ENCODE data around the gene TTLL10.

Gene TTLL10

DNA sequence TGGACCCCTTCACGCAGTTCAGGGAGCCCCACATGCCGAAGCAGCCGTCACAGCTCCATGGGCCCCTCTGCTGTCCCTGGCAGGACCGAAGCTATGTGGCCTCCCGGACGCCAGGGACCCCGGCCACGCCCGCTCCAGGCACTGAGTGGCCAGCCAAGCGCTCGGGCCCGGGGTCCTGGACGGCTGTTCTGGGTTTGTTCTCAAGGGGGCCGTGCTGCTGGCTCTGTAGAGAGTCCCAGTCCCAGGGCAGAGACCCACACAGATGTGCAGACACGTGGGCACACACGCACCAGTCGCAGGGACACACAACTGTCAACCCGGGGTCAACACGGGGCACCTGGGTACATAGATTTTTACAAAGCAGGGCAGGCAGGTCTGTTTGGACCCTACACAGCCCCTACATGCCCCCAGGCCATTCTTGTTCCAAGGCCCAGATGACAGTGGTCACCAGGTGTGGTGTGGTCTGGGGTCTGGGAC lies 65.1 kb downstream of the TTLL10 start:
- no peak for DNase-seq

DNA sequence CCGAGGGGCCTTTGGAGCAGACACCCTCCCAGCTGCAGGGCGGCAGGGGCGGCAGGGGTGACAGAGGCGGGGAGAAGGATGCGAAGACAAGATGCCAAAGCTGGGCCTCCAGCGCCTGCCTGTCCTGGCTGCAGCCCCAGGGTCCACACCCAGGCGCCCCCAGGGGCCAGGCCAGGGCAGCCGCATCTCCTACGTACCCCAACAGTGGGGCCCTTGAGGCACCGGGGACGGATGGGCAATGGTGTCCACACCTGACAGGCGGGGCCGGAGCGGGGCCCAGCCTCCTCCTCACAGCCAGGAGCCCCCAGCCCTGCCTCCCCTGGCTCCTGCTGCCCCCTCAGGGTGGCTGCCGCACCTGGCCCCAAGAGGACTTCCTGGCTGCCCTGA lies 65.5 kb downstream of the TTLL10 start:
- no peak for DNase-seq

DNA sequence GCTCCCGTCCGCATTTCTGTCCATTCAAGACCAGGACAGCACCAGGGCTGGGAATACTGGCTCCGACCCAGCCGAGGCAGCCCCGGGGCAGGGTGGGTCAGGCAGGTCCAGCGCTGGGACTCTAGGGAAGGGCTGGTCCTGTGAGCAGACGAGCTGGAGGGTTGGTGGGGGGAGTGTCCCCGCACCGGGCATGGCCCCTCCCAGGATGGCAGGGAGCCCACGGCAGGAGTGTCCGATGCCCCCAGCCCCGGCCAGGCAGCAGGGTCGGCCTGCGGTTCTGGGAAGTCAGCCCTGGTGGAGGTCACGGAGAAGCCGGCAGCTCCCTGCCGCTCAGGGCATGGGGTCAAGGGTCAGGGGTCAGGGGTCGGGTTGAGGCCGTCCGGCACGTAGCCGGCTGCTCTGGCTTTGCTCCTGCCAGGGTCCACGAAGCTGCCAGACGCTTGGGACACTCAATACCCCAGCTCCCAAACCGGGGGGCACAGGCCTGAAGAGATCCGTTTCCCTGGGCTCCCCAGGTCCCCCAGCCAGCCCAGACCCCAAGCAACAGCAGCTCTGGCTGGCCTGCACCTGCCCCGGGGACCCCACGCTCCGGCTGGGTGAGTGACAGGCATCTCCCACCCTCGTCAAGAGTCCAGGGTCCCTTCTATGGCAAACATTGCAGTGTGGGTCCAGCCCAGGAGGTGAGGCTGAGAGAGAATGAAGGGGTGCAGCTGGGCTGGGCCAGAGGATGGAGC lies 66.1 kb downstream of the TTLL10 start:
- DNase-seq, result peak; percentile 81

DNA sequence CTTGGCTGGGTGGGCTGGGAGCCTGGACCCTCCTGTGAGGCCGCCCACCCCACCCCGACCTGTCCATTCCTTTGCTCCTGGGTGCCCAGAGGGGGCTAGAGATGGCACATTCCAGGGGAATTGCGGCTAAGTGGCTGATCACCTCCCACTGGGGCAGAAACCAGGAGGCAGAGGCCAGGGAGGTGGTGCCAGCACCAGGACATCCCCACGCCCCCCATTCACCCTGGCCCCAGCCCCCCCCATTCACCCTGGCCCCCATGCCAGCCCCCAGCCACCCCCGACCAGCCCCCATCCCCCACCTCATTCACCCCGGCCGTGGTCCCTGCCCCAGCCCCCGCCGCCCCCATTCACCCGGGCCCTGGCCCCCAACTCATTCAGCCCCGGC lies 66.7 kb downstream of the TTLL10 start:
- DNase-seq, result no peak

DNA sequence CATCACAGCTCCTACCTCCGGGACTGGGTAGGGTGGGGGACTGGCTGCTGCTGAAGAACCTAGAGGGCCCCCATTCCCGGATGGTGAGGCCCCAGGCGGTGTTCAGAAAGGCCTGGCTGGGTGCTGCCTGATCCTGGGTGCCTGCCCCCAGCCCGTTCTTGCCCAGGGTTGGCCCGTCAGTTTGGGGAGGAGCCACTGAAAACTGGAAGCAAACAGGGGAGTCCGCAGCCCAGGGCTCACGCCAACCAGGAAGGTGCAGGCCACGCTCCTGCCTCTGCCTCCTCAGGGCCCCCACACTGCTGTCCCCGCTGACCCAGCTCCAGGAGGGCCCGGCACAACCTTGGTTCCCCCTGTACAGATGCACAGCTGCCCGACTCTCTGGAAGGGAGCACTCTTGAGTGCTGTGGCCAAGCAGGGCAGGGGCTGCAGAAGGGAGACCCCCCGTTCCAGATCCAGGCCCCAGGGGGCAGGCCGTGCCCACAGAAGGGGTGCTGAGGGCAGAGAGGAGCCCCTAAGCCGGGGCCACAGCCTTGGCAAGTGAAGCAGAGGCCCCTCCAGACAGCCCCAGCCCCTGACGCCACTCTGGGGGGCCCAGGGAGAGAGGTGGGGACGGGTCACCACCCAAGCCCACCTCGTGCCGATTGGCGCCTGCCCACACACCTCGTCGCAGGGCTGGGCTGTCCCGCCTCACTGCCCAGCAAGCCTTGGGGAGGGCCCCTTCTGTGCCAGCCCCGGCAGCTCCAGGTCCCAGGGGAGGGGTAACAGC lies 67.3 kb downstream of the TTLL10 start:
- no peak for DNase-seq

DNA sequence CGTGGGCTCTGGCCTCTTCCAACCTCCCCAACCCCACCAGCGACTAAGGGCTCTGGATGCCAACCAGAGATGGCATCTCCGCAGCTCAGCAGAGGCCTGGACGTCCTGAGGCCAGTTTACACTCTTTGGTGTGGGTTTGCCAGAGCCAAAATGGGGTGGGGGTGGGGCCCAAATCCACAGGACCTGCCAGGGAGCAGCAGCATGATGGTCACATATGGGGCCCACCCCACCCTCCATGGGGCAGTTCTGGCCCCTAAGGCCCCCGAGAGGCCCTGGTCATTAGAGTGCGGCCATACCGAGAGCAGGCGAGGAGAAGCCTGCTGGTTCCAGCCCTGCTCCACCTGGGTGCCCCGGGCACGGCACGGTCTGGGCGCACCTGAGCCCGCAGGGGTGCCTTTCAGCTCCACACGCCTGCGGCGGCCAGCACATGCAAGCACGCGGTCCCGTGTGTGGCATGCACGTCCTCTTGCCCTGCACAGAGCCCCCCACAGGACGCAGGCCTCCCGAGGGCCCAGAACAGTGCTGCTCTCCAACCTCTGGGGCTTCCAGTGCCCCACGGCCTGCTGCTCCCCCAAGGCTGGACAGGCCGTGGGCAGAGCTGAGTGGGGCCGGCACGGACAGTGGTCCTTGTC lies 68.0 kb downstream of the TTLL10 start:
- DNase-seq, result no peak

DNA sequence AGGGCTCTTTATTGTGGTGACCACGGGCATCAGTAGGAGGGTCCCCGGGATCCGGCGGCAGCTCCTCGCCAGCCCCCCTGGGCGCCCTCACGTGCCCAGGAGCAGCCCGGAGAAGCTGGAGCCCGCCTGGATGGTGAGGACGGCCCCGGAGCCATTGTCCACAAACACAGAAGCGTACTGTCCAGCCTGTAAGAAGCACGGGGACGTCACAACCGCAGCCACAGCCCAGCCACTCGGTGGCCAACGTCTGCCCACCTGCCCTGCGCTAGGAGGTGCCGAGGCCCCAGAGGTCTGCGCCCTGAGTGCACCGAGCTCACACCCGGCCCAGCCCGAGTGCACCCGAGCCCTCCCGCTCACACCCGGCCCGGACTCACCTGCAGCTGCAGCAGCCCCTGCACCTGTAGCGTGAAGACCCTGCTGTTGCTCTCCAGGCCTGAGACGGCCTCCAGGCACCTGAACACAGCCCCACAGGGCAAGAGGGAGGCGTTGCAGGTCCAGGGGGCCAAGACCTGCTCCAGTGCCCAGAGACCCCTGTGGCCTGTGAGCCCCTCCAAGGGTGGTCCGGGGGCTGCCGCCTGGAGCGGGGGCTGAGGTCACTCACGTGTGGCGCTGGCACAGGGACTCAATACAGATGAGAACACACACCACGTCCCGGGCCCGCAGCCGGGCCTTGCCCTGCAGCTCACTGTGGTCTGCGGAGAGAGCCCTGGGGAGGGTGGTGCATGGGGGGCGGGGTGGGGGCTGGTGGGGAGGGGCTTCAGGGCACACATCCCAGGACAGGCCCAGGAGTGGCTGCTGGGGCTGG lies 69.0 kb downstream of the TTLL10 start:
- DNase-seq, result no peak

DNA sequence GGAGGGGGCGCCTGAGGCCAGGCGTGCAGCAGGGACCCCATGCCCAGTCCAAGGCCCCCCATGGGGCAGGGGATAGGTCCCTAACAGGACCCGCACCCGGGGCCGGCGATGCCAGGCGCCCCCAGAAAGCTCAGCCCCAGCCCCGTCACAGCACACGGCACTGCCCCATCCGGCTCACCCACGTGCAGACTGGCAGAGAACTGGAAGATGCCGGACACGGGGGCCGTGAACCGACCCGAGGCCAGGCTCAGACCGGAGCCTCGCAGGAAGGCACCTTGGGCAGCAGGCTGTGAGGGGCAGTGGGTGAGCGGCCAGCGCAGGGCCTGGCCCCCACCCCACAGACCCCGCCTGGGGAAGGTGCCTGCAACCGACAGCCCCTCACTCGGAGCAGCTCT lies 69.6 kb downstream of the TTLL10 start:
- no peak for DNase-seq

DNA sequence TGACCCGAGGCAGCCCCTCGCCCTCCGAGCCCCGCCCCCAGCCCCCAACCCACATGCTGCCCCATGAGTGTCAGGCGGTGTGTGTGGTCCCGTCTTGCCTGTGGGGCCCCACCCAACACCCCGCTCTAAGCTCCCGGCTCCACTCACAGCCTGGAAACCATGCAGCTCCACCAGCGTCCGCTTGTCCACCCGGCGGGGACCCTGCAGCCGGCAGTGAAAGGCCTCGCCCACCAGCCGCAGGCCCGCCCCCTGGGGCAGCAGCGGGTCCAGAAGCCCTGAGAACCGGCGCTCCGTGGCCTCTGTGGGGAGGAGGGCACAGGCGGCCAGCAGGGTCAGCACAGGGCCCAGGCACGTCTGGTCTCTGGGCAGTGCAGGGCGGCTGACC lies 70.1 kb downstream of the TTLL10 start:
- no peak for DNase-seq

DNA sequence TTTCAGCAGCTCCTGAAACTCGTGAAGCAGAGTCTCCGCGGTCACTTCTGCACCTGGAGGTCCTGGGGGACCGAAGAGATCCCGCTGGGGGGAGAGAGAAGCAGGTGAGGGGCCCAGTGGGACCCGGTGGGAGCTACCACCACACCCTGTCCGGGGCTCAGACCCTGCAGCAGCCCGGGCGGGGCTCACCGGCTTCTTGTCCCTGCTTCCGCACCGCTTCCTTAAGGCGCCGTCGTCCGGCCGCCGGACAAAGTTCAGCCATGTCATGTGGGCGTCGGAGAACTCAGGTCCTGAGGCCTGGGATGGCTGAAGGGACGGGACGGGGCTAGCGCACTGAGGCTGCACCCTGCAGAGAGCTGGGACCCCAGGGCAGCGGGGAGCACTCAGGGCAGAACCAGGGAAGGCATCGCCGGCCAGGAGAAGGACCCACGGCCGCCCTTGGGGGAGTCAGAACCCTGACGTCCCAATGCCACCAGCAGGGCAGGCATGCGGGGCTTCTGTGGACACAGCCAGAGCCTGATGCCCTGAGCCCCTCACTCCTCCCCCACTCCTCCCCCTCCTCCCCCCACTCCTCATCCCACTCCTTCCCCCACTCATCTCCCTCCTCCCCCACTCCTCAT lies 70.6 kb downstream of the TTLL10 start:
- DNase-seq, result no peak

DNA sequence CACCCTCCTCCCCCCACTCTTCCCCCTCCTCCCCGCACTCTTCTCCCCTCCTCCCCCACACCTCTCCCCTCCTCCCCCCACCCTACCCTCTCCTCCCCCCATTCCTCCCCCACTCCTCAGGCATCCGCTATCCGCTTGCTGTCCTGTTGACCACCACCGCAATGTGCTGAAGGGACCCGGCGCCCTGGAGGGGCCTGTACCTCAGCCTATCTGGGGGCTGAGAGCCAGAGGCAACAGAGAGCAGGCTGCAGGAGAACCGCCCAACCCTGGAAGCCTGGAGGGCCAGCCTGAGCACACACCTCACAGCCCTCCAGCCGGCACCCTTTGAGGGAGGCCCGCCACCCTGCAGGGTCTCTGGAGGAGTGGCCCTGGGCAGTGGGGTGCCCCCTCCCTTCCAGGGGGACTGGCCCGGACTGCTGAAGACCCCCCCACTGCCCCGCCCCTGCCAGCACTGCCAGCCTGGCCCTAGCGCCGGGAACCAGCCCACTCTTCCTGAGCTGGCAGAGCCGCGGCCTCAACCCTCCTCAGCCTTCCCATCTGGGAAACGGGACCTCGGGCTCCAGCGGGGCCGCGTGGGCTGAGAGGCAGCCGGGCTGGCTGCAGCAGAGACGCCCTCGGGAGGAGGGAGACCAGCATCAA lies 71.6 kb downstream of the TTLL10 start:
- no peak for DNase-seq

DNA sequence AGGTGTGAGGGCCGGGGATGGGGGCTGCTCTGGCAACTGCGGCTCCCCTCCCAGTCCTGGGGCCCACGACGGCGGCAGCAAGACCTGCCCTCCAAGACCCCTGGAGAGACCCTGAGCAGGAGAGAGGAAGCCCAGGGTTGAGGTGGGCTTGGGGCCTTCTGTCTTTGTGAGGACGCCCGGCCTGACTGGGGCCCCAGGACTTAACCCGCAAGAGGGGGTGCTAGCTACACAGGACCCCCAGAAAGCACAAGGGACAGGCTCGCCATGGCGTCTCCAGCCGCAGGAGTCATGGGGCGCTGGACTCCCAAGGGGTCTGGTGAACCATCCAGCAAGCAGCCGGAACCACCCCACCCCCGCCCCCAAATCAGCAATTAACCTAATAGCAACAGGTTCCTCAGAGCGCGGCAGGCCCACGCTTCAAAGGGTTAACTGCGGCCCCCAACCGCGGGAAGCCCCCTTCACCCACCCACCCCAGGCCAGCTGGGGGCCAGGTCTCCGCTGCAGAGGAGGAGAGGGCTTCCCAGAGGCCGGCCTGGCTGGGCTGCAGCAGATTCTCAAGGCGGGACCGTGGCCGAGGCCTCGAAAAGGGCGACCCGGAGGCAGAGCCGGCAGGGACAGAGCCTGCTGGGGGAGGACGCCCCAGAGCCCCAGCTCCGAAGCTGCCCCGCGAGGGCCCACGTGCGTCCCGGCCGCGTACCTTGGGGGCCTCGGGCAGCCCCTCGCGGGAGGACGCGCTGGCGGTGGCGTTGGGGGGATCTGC lies 72.3 kb downstream of the TTLL10 start:
- DNase-seq, result no peak

DNA sequence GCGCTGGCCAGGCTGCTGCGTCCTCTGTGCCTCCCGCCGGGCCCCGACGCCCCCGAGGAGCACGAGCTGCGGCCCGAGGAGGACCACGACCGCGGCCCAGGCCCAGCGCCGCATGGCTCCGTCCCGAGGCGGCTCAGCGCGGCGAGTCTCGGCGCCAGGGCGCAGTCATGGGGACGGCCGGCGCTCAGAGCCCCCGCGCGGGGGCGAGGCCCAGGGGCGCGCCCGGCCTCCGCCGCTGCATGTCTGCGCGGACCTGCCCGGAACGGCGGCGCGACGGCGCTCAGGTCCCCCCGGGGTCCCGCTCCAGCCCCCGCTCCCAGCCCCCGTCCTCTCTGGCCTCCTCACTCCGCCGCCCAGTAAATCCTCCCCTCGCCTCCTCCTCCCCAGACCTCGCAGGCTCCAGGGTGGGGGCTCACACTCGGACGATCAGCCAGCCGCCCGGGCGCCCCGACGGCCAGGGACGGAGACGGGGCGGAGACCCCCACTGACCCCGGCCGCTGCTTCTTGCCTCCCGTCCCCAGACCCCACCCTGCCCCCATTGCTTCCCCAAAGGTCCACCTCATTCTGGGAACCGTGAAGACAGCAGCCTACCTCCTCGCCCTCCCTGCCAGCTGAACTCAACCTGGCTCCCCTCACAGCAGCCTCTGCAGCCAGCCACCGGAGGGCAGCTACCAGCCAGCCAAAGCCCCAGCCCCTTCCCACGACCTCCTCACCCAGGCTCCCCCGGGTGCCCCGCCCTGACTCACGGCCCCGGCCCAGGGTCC lies 73.1 kb downstream of the TTLL10 start, which contains the start of gene C1QTNF12:
Gene C1QTNF12, minus strand, starts transcription at position 146 of the 764 bp plus-strand sequence. Its CDS starts 32 bp downstream, at position 114.
- no peak for DNase-seq

DNA sequence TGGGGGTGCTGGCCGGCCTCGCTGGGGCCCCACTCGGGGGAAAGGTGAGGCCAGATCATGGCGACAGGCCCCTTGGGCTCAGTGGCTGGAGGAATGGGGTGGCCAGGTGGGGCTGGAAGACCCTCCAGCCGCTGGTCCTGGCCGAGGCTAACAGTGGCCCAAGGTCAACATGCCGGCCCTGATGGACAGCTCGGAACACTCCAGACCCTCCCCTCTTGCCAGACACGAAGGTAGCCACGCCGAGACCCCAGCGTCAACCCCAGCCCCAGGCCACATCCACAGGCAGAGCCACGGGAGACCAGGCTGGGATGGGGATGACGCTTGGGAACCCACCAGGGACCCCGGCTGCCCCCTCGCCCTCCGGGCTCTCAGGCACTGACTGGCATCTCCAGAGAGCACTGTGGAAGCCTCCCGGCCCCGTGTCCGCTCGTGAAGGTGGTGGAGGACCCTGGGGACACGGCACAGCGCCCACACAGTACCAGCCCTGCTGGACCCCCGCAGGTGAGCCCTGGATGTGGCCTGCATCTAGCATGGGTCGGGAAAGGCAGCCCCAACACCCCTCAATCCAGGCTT lies 73.7 kb downstream of the TTLL10 start:
- DNase-seq, result no peak

Data from islet precursor cell (in vitro differentiated cells).